HUDEP-2 (cell line): ENCODE results near the gene COG5.
A peak's percentile ranks its signal among the peaks of the same experiment; 100 is the strongest.

Experiments
- DNase-seq, 76 experiments: peaks; one replicate each; lab custom pipeline; 2025; ENCODE audit not compliant: unreplicated experiment in 76 of 76; lab: John Stamatoyannopoulos, UW

The COG5 gene

DNA sequence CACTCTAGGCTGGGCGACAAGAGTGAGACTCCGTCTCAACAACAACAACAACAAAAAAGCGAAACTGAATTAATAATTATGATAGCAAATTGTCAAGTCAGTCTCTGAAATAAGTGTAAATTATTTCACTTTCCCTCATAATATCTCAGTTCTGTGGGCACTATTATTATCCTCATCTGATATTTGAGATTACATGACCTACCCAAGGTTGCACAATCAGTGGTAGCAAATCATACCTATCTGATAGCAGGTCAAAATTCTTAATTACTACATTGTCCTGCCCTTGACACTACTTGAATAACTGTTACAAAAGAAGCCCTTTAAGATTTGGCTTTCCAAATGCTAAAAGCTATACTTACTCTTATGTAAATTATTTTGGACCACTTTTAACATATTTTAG lies 209.1 kb downstream of the COG5 start:
- DNase-seq: no peak

DNA sequence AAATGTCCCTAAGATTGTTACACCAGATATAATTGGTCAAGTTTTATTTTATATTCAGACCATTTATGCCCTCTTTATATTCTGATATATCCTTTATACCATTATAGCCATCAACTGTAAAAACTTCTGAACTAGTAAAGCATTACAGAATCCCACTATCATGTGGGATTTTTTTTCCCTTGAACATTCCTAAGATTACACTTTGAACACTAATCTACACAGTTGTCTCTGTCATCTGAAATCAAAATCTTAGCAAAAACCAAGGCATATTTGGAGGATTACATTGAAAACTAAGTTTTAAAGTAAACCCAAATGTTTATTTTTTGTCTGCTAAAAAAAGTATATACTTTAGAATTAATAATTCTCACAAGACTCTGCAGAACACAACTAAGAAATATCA lies 210.0 kb downstream of the COG5 start:
- DNase-seq: no peak

DNA sequence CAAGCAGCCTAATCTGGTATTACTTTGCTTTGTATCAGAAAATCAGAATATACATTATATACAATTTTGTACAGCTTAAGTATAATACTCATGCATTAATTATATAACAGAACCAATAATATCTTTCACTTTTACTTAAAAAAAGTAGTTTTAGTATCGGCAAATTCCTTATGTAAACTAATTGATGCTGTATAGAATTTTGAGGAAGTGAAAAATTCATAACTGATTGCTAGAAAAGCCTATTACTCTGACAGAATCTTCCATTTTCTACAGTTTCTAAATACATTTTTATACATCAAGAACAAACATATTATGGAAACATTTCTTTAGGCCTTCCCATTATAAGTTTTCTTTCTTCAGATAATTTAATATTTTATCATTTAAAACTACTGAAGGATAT lies 217.8 kb downstream of the COG5 start:
- DNase-seq: no peak

DNA sequence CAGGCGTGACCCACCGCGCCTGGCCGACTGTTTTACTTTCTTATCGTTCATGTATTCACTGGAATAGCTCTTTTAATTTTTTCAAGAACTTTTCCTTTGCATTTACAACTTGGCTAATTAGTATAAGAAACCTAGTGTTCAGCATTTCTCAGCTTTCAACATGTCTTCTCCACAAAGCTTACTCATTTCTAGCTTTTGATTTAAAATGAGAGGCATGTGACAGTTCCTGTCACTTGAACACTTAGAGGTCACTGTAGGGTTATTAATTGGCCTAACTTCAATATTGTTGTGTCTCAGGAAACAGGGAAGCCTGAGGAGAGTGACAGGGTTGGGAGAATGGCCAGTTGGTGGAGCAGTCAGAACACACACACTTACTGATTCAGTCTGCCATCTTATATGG lies 218.9 kb downstream of the COG5 start:
- DNase-seq: no peak

DNA sequence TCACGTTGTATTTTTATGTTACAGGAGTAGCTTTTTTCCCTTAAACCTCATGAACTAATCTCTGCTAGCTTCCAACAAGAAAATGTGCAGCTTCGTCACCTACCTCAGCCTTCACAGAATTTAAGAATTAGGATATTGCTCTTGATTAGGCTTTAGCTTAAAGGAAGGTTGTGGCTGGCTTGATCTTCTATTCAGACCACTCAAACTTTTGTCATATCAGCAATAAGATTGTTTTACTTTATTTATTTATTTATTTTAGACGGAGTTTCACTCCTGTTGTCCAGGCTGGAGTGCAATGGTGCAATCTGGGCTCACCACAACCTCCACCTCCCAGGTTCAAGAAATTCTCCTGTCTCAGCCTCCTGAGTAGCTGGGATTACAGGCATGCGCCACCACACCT lies 219.4 kb downstream of the COG5 start:
- no peak for DNase-seq

DNA sequence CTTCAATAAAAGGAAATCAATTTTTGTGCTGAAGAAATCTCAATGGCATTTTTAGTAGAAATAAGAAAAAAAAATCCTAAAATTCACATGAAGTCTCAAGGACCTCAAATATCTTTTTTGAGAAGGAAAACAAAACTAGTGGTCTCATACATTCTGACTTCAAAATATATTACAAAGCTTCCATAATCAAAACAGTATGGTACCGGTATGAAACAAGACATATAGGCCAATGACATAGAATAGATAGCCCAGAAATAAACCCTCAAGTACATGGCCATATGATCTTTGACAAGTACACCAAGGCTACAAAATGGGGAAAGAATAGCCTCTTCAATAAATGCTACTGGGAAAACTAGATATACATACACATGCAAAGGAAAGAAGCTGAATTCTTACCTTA lies 225.6 kb downstream of the COG5 start:
- DNase-seq: no peak

DNA sequence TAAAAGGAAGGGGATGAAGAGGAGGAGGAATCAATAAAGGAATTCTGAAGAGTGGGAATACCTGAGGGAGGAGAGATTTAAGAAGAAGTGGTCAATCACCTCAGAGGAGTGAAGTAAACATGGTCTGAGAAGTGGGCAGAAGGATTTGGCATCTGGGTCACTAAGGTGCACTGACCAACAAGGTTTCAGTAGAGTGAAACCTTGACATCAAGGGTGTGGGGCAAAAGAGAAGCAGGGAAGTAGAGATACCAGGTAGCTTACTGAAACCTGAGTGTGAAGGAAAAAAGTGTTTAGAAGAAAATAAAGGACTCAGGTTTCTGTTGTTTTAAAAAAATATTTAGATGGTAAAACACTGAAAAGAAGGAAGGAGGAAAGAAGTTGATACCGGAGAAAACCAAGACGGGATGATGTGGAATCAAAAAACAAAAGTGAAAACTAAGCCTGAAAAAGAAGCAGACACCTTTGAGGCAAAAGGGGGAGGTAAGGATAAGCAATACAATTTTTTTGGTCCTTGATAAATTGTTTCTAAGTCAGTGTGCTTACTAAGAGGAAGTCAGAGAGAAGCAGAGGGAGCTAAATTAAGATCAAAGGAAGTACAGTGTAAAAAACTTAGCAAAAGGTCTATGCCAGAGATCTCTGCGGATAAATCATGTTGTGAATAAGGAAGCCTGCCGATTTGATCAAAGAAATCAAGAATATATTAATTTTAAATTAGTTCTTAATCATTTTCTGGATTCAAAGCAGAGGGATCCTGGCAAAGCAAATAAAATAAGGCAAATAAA lies 231.0 kb downstream of the COG5 start:
- DNase-seq: no peak

DNA sequence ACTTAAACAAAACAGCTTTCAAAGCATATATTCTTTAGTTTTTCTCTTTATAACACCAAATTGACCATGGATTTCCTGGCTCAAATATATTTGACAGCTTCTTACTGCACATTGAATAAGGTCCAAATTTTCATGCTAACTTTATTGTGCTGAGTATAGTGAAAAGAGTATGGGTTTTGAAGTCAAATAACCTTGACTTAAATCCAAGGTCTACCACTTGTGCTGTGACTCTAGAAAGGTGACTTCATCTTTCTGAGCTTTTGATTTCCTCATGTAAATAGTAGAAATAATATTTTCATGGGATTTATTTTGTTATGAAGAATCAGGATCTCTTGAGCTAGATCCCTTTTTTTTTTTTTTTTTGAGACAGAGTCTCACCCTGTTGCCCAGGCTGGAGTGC lies 233.2 kb downstream of the COG5 start:
- DNase-seq: no peak

DNA sequence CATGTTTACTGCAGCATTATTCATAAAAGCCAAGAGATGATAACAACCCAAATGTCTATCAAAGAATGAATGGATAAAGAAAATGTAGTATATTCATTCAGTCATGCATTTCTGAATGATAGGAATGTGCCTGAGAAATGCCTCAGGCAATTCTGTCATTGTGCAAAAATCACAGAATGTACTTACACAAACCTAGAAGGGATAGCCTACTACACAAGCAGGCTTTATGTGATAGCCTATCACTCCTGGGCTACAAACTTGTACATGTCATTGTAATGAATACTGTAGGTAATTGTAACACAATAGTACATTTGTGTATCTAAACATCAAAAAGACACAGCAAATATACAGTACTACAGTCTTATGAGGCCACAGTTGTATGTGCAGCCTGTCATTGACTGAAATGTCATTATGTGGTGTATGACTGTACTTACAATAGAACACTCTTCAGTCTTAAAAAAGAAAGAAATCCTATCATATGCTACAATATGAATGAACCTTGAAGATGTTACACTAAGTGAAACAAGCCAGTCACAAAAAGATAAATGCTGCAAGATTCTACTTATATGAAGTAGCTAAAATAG lies 235.6 kb downstream of the COG5 start:
- DNase-seq: no peak

DNA sequence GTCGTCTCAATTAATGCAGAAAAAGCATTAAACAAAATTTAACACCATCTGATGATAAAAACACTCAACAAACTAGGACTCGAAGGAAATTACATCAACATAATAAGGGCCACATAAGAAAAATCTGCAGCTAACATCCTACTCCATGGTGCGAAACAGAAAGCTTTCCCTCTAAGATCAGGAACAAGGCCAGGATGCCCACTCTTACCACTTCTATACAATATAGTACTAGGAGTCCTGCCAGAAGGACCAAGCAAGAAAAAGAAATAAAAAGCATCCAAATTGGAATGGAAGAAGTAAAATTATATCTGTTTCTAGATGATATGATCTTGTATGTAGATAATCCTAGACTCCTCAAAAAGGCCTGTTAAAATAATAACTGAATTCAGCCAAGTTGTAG lies 237.7 kb downstream of the COG5 start:
- no peak for DNase-seq

DNA sequence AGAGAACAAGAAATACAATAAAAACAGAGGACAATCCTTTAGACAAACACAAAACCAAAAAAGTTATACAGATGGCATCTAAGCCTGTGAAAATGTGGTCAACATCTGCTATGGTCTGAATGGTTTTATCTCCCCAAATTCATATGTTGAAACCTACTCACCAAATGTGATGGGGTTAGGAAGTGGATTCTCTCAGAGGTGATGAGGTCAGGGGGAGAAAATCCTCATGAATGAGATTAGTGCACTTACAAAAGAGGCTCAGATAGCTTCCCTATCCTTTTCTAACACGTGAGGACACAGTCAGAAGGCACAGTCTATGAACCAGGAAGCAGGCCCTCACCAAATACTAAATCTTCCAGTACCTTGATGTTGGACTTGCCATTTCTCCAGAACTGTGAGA lies 241.7 kb downstream of the COG5 start:
- peak in 2 of 76 experiments; percentile 1 to 8 for DNase-seq

DNA sequence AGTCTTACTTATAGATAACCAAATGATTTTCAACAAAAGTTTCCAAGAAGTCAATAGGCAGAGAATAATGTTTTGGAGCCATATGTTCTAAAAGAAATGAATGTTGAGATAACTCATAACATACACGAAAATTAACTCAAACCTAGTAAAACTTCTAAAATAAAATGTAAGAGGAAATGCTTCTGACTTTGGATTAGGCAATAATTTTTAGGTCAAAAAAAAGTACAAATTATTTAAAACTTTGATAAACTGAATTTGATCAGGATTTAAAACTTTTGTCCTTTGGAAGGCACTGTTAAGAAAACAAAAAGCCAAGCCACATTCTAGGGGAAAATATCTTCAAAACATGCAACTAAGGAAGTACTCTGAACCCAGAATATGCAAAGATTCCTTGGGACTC lies 242.1 kb downstream of the COG5 start:
- no peak for DNase-seq

DNA sequence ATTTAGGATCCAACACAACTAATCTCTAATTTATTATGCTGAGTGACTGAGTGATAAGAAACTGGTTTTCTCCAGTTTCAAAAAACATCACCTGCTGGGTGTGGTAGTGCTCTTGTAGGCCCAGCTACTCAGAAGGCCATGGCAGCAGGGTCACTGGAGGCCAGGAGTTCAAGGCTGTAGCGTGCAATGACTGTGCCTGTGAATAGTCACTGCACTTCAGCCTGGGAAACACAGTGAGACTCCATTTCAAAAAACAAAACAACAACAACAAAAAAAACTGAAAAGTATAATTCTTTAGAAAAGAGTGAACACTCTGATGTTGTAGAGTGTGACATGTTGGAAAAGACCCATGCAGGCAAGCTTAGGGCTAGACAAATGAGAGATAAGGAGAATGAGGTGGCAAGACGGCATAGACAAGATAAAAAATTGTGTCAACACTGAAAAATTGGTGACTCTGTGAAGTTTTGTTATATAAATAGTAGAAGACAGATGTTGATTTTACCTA lies 243.9 kb downstream of the COG5 start:
- DNase-seq: peak in 7 of 76 experiments; percentile 3 to 13 (median 7)

DNA sequence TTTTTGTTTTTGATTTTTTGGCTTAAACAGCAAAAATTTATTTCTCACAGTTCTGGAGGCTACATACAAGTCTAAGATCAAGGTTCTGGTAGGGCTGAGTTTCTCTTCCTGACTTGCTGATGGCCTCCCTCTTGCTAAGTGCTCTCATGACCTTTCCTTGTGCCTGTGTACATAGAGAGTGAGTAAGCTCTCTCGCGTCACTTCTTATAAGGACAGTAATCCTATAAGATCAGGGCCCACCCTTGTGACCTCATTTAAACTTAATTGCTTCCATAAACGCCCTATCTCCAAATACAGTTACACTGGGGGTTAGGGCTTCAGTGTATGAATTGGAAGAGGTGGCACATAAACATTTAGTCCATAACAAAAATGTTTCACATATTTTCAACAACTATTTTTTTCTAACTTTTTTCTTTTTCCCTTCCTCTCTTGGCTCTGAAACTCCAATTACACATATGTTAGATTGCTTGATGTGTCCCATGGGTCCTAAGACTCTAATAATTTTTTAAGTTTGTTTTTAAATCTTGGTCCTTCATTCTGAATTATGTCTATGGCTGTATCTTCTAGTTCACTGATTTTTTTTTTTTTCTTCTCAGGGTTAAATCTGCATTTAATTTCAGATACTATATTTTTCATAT lies 245.1 kb downstream of the COG5 start:
- DNase-seq: peak in 4 of 76 experiments; percentile 7 to 38 (median 26)

DNA sequence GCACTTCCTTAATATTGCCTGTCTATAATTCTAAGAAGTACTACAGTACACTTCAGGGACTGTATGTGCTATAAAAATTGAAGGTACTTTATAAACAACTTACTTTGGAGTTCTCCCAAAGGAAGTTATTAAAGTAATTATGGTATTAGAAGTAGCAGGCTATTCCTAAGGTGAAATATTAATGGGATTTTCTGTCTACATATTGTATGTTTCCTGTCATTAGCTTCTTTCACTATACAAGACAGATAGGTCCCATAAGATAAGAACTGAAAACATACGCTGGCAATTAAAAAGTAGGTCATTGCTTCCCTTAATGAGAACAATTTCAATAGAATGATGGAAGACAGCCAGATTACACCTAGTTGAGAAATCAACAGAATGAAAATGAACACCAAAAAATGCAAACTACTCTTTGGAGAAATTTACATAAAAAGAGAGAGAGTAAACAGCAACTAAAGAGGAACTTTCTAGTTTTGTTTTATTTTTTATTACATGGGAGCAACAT lies 248.0 kb downstream of the COG5 start:
- peak in 2 of 76 experiments; percentile 6 to 22 for DNase-seq

DNA sequence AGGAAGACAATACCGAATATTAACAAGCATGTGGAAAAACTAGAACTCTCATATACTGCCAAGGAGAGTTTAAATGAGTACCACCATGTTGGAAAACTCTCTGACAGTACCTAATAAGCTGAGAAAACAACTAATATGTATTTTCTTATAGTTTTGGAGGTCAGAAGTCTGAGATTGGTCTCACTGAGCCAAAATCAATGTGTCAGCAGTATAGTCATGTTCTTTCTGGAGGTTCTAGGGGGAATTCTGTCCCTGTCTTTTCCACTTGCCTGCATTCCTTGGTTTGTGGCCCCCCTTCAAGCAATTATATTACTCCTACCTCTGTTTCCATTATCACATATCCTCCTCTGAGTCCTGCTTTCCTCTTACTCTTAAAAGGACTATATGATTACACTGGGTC lies 250.4 kb downstream of the COG5 start:
- DNase-seq: no peak

DNA sequence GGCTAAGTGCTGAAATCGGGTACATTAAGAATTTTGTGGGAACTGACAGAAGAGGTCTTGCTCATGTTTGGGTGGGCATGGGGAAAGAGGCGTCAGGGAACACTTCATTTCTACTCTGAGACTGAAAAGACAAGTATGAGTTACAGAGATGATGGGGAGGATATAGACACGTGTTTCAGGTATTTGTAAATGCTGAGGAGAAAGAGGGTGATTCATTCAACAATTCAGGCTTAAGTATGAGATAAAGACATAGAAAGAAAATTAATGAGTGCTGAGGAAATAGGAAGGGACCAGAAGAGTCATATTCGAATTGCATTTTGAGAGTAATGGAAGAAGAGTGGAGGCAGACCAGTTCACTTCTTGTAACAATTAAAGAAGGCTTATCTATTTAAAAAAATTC lies 251.3 kb downstream of the COG5 start:
- no peak for DNase-seq

DNA sequence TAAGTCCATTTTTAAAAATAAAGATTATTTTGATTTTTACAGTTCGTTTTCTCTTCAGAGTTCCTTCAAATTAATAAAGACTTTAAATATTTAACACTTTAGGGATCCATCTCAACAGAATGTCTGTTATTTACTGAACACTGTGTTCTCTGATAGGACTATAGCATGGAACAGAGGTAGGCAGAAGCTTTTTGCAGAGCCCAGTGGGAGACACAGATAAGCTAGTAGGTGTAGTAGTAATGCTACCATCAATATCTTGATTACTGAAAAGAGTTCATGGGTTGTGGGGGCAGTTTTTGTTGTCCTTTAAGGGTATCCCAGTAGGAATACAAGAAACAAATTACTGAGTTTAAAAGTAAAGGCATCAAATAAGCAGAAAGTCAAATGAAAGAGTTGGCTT lies 254.4 kb downstream of the COG5 start:
- peak in 32 of 76 experiments; percentile 5 to 71 (median 30) for DNase-seq

DNA sequence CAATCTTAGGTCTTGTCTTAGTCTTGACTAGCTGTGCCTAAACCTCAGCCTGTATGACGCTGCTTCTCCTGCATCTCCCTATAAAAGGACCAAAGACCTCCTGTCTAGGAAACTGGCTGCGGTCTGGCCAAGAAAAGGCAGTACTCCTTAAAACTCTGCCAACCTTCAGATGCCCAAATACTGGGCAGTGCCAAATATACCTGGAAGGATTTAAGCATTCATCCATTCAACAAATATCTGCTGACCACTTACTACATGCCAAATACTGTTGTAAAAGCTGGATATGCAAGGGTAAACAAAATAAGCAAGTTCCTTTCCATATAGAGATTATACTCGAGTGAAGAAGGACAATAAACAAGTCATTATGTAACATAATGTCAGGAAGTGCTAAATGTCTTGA lies 259.1 kb downstream of the COG5 start:
- no peak for DNase-seq

DNA sequence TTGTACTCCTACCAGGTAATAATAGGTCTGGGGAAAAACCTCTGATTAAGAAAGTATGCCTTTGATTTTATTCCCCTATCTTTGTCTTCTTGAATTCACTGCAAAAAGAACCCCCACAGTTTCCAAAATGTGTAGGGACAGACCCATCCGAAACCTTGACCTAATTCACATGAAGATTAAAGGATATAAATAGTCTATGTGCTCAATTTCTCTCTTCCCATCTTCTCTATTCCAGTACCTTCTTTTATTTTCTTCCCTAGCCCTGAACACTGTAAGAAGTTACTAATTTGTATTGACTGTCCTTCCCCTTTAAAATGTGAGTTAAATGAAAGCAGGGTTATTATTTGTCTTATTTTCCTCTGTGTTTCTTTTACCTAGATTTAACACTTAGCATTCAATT lies 259.7 kb downstream of the COG5 start:
- no peak for DNase-seq

DNA sequence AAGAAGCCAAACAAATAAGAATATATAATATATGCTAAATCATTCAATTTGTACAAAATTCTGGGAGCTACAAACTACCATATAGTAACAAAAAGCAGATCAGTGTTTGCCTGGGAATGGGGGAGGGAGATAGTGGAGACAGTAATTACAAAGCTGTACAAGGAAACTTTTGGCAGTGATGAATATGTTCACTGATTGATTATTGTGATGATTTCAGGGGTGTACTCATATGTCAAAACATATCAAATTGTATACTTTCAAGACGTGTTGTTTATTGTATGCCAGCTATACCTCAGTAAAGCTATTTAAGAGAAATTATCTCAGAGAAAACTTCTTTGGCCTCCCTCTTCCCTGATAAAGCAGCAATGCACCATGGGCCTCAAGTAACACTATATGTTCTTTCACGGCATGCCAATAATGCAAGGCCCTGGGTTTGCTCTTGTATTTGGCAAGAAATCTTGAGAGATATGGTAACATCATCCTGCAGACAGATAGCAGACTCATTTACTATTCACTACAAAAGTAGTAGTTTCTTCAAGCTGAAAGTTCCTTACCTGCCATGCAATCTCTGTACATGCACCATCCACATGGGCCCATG lies 261.4 kb downstream of the COG5 start:
- DNase-seq: no peak
